Lower lobe of right lung (tissue), 2 donors: ENCODE measurements around the gene RAB4B. TPM values are rescaled to one million over a fixed set of nuclear protein-coding genes. Genes with fewer than 3 reads are reported as not detected.

Experiments
- ATAC-seq, 2 donors: fragments of 200-7000 bp; cut with Tn5 transposase; one replicate each; pipeline ENCODE4 v1.9.1; 2020 to 2022; ENCODE audit warnings: mild to moderate bottlenecking in 2 of 2, moderate library complexity in 2 of 2
- DNase-seq: peaks from one replicate; pipeline ENCODE4 v3.0.0-alpha.2; 2020
- H3K27ac ChIP-seq: fragments of 200-600 bp; one replicate; pipeline ENCODE4 v1.8.0; 2022
- H3K27me3 ChIP-seq: fragments of 200-600 bp; one replicate; pipeline ENCODE4 v1.8.0; 2022; ENCODE audit warnings: low read depth
- H3K36me3 ChIP-seq: fragments of 200-600 bp; one replicate; pipeline ENCODE4 v1.8.0; 2022; ENCODE audit warnings: mild to moderate bottlenecking
- H3K4me1 ChIP-seq: fragments of 200-600 bp; one replicate; pipeline ENCODE4 v1.8.0; 2022
- H3K4me3 ChIP-seq: fragments of 200-600 bp; one replicate; pipeline ENCODE4 v1.8.0; 2022; ENCODE audit warnings: mild to moderate bottlenecking
- H3K9me3 ChIP-seq: fragments of 200-600 bp; one replicate; pipeline ENCODE4 v1.8.0; 2022
- intact Hi-C: fragments of 100-400 bp; cut with DNase I; formaldehyde crosslinking; loops from one replicate; pipeline ENCODE4 v1.11.0; 2022
- total RNA-seq: library from RNA; stranded (reverse); fragmentation: NEBNext Ultra II Directional; extraction: Animal tissue kit (Norgen Biotek cat#: 25700); gene quantifications from one replicate; pipeline ENCODE4 v1.2.1, GENCODE V29; 2021
- TF ChIP-seq, protein P1 (sequence below): fragments of 200-600 bp; IDR thresholded peaks from one replicate; pipeline ENCODE4 v1.8.0; 2022; ENCODE audit warnings: antibody characterized with exemption, mild to moderate bottlenecking
- donor health status: DM: no; HTN: yes; CAD: no; lungs with severe emphysema.

RAB4B gene
- total RNA-seq, 1 donor from 2014 or later = 48.5 TPM

DNA sequence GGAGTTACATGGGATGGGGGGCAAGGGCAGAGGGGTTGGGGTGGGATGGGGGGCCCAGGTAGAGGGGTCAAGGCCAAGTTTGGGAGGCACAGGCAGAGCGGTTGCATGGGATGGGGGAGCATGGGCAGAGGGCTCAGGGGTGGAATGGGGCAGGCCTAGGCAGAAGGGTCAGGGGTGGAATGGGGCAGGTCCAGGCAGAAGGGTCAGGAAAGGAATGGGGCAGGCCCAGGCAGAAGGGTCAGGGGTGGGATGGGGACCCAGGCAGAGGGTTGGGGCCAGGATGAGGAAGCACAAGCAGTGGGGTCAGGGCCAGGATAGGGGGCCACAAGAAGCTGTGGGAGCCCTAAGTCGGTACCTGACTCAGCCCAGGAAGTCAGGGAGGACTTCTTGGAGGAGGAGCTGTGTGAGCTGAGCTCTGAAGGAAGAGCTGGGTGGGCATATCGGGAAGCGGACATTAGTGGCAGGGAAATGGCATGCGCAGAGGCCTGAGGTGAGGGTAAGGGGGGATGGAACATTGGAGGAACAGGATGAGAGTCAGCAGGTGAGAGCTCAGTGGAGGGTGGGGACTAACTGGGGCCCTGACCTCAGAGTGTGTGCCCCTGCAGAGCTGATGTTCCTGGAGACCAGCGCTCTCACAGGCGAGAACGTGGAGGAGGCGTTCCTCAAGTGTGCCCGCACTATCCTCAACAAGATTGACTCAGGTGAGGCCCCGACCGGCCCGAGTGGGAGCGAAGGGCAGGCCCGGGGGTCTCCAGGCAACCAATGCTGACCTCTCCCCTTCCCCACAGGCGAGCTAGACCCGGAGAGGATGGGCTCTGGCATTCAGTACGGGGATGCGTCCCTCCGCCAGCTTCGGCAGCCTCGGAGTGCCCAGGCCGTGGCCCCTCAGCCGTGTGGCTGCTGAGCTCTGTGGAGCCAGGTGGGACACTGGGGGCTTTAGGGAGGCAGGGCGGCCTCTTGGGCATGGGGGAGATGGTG, 8.3 kb downstream of the RAB4B start:
- intact Hi-C loops = no loop called here
- Histone ChIP-seq H3K4me1 (peaks cover 4% of the 10 kb centered on the region), H3K27ac (no peak overlapping the region), H3K9me3 (no peaks in the 10 kb centered on the region), H3K36me3 (peaks cover 42% of the 10 kb centered on the region), H3K27me3 (no peaks in the 10 kb centered on the region), H3K4me3 (no peak overlapping the region)
- ATAC-seq (no peak), DNase-seq (no peak)
- TF ChIP-seq, protein P1, sequence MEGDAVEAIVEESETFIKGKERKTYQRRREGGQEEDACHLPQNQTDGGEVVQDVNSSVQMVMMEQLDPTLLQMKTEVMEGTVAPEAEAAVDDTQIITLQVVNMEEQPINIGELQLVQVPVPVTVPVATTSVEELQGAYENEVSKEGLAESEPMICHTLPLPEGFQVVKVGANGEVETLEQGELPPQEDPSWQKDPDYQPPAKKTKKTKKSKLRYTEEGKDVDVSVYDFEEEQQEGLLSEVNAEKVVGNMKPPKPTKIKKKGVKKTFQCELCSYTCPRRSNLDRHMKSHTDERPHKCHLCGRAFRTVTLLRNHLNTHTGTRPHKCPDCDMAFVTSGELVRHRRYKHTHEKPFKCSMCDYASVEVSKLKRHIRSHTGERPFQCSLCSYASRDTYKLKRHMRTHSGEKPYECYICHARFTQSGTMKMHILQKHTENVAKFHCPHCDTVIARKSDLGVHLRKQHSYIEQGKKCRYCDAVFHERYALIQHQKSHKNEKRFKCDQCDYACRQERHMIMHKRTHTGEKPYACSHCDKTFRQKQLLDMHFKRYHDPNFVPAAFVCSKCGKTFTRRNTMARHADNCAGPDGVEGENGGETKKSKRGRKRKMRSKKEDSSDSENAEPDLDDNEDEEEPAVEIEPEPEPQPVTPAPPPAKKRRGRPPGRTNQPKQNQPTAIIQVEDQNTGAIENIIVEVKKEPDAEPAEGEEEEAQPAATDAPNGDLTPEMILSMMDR = no peak

DNA sequence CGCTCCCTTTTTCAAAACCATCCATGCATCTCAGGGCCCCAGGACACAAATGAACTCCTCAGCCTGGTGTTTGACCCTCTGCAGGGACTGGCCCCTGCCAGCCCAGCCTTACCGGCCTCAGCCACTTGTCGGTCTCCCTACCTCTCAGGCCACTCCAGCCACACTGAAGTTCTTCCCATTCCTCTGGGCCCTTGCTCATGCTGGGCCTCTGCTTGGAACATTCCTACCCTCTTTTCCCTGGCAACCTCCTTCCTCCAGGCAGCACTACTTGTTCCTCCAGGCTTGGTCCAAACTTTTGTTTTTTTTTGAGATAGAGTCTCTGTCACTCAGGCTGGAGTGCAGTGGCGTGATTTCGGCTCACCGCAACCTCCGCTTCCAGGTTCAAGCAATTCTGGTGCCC, 13.3 kb downstream of the RAB4B start:
- Histone ChIP-seq H3K4me1 (peaks cover 4% of the 10 kb centered on the region), H3K27me3 (no peaks in the 10 kb centered on the region), H3K9me3 (no peaks in the 10 kb centered on the region), H3K4me3 (no peak overlapping the region), H3K36me3 (peaks cover 31% of the 10 kb centered on the region), H3K27ac (peak overlapping the region; percentile 69)
- intact Hi-C loops = no loop called here
- peak; percentile 90 to 91 for ATAC-seq
- peak; percentile 76 for DNase-seq
- TF ChIP-seq, protein P1 = no peak

DNA sequence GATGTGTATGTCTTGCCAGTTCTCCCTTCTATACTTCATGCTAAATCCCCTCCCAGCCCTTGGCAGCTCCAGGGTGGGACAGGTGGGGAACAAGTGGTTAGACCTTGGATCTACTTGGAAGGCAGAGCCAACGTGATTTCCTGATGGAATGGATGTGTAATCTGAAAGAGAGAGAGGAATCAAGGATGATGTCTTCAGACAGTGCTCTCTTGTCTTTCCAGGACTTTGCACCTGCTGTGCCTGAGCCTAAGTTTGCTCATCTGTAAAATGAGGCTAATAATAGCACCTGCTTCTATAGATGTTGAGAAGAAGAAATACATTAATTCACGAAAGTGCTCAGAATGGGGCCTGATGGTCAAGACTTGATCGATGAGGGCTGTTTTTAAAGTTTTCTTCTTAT, 13.9 kb downstream of the RAB4B start:
- peak overlapping the region; percentile 69 for H3K27ac ChIP-seq
- peaks cover 4% of the 10 kb centered on the region for H3K4me1 ChIP-seq
- no peaks in the 10 kb centered on the region for H3K27me3 ChIP-seq
- ATAC-seq (no peak), DNase-seq (no peak)
- no peaks in the 10 kb centered on the region for H3K9me3 ChIP-seq
- TF ChIP-seq, protein P1 = no peak
- intact Hi-C loops = no loop called here
- no peak overlapping the region for H3K4me3 ChIP-seq
- H3K36me3 ChIP-seq = peaks cover 25% of the 10 kb centered on the region

DNA sequence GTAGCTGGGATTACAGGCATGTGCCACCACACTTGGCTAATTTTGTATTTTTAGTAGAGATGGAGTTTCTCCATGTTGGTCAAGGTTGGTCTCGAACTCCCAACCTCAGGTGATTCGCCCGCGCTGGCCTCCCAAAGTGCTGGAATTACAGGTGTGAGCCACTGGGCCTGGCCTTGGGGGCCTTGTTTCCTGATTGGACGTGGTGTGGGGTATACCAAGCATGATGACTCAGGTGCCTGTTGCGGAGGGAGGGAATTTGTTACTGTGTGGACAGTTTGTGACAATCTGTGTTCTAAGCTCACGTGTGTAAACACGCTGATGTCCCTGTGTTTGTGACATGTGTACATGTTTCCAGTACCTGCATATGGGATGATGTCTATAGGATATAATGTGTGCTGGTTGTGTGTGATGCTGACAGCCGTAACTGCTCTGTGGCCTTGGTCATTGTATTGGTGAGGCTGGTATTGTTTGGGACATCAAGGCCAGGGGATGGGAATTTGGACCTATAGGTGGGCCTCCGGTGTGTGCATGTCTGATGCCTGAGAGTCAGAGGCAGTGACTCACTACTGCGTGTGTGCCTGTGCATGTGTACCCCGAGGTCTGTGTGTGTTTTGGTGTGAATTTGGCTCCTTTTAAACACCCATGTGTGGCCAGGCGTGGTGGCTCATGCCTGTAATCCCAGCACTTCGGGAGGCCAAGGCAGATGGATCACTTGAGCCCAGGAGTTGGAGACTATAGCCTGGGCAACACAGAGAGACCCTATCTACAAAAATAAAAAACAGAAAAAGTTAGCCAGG, 19.3 kb downstream of the RAB4B start:
- peaks cover 28% of the 10 kb centered on the region for H3K36me3 ChIP-seq
- TF ChIP-seq, protein P1 = no peak
- H3K9me3 ChIP-seq = no peaks in the 10 kb centered on the region
- H3K4me1 ChIP-seq = peaks cover 33% of the 10 kb centered on the region
- intact Hi-C loops = no loop called here
- ATAC-seq (no peak), DNase-seq (no peak)
- H3K27me3 ChIP-seq = no peaks in the 10 kb centered on the region
- H3K4me3 ChIP-seq = no peak overlapping the region
- H3K27ac ChIP-seq = peak overlapping the region; percentile 88

DNA sequence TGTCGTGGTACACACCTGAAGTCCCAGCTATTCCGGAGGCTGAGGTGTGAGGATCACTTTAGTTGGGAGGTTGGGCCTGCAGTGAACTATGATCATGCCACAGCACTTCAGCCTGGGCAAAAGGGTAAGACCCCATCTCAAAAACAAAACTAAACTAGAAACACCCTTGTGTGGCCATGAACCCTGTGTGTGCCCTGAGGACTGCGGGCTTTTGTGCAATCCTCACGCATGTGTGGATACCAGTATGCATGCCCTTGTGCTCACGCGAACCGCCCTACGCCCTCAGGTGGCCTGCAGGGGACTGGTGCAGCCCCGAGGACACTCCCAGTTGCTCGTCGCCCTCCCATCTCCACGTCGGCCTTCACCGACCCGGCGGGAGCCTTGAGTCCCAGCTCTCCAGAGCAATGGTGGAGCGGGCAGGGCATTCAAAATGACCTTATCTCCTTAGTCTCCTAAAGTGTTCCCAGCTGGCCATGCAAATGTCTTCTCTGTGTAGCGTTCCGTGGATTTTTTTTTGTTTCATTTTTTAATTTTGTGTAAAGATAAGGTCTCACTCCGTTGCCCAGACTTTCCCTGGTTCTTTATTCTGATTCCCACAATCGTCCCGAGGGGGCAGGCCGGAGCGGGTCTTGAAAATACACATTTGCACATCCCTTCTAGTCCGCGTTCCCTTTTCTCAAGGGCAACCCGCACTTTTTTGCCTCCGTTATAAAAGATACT, 20.1 kb downstream of the RAB4B start:
- ATAC-seq (peak; percentile 59 to 61), DNase-seq (peak; percentile 90)
- TF ChIP-seq, protein P1 = peak; percentile 50
- Histone ChIP-seq H3K27ac (peak overlapping the region; percentile 88), H3K4me3 (peak overlapping the region; percentile 92), H3K27me3 (no peaks in the 10 kb centered on the region), H3K9me3 (no peaks in the 10 kb centered on the region), H3K4me1 (peaks cover 40% of the 10 kb centered on the region), H3K36me3 (peaks cover 28% of the 10 kb centered on the region)
- intact Hi-C loops = no loop called here
